ENCODE results near the gene IPO11. TPM values are rescaled to one million over a fixed set of nuclear protein-coding genes. Genes with fewer than 3 reads are reported as not detected.
"Not testable (repeated sequence)": the region's sequence is repeated elsewhere in the genome, so short reads cannot be mapped to it uniquely, and the experiment has no call there.

IPO11 gene
- total RNA-seq, 6 experiments from 2014 or later, result 33.4 to 43.3 (median 38.4) TPM

GRCh38 chr5:62616615-62617277 lies 204.2 kb downstream of the IPO11 start:
- H3K36me3 Mint-ChIP-seq (ENCODE audit: low read depth), result peaks cover 8% of the 10 kb centered on the region; the same call in 1 of the 2 replicates
- no peak overlapping the region for H3K4me3 Mint-ChIP-seq
- H3K4me1 Mint-ChIP-seq (ENCODE audit: low read depth), result peaks cover 13% of the 10 kb centered on the region
- DNase-seq, result no peak
- H3K27me3 Mint-ChIP-seq (ENCODE audit: insufficient read depth), result no peaks in the 10 kb centered on the region
- no peak overlapping the region for H3K27ac Mint-ChIP-seq
- H3K9me3 Mint-ChIP-seq, result no peaks in the 10 kb centered on the region
- TF ChIP-seq, protein P1, sequence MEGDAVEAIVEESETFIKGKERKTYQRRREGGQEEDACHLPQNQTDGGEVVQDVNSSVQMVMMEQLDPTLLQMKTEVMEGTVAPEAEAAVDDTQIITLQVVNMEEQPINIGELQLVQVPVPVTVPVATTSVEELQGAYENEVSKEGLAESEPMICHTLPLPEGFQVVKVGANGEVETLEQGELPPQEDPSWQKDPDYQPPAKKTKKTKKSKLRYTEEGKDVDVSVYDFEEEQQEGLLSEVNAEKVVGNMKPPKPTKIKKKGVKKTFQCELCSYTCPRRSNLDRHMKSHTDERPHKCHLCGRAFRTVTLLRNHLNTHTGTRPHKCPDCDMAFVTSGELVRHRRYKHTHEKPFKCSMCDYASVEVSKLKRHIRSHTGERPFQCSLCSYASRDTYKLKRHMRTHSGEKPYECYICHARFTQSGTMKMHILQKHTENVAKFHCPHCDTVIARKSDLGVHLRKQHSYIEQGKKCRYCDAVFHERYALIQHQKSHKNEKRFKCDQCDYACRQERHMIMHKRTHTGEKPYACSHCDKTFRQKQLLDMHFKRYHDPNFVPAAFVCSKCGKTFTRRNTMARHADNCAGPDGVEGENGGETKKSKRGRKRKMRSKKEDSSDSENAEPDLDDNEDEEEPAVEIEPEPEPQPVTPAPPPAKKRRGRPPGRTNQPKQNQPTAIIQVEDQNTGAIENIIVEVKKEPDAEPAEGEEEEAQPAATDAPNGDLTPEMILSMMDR (IDR thresholded peaks at IDR 0.05), result no peak

- no peaks in the 10 kb centered on the region for H3K9me3 Mint-ChIP-seq
Observed at GRCh38 chr5:62617943-62618342, 205.4 kb downstream of the IPO11 start.

DNA sequence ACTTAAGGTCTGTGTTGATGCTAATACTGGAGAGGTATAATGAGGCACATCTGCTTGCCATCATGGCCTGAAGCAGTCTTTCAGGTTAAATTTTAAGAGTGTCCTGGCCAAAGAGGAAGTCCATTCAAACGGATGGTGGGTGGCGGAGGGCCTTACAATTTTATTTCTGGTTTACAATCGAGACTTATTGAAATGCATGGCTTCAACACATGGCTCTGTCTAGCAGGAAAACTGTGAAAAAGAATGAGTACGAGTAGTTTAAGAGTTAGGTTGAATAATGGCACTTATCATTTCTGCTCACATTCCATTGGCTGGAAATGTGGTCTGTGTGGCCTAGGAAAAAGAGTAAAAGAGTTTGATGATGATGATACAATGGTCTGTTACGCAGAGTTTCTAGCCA lies 208.2 kb downstream of the IPO11 start:
- no peak for DNase-seq
- Mint-ChIP-seq H3K27me3 (ENCODE audit: insufficient read depth) (no peaks in the 10 kb centered on the region), H3K9me3 (no peaks in the 10 kb centered on the region), H3K4me3 (no peak overlapping the region), H3K4me1 (ENCODE audit: low read depth) (no peaks in the 10 kb centered on the region), H3K36me3 (ENCODE audit: low read depth) (no peaks in the 10 kb centered on the region), H3K27ac (no peak overlapping the region)
- TF ChIP-seq, protein P1 (IDR thresholded peaks at IDR 0.05), result no peak

More at GRCh38 chr5:62617943-62618342, 205.4 kb downstream of the IPO11 start:
- TF ChIP-seq, protein P1 (IDR thresholded peaks at IDR 0.05), result no peak
- no peak overlapping the region for H3K27ac Mint-ChIP-seq
- no peak overlapping the region for H3K4me3 Mint-ChIP-seq
- H3K27me3 Mint-ChIP-seq (ENCODE audit: insufficient read depth), result no peaks in the 10 kb centered on the region
- no peak for DNase-seq
- H3K4me1 Mint-ChIP-seq (ENCODE audit: low read depth), result peaks cover 13% of the 10 kb centered on the region
- peaks cover 8% of the 10 kb centered on the region; the same call in 1 of the 2 replicates for H3K36me3 Mint-ChIP-seq (ENCODE audit: low read depth)

DNA sequence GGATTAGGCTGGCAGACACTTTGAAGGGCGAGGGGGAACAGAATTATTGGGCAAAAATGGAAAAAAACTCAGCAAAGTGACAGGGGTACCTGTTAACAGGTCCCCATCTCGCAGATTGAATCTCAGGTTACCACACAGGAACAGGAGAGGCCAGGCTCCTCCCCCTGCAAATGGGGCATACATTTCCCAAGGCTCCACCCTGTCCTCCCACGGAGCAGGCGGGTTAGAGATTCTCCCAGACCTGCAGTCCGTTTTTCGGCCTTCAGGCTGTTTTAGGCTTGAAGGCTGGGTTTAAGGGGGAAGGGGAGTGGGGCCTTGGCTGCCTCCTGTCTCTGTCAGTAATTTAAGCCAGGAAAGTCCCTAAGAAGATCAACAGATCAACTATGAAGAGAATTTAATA lies 208.7 kb downstream of the IPO11 start:
- Mint-ChIP-seq H3K27me3 (ENCODE audit: insufficient read depth) (no peaks in the 10 kb centered on the region), H3K4me1 (ENCODE audit: low read depth) (no peaks in the 10 kb centered on the region), H3K9me3 (no peaks in the 10 kb centered on the region), H3K27ac (no peak overlapping the region), H3K4me3 (no peak overlapping the region), H3K36me3 (ENCODE audit: low read depth) (no peaks in the 10 kb centered on the region)
- TF ChIP-seq, protein P1 (IDR thresholded peaks at IDR 0.05), result no peak
- DNase-seq, result no peak

DNA sequence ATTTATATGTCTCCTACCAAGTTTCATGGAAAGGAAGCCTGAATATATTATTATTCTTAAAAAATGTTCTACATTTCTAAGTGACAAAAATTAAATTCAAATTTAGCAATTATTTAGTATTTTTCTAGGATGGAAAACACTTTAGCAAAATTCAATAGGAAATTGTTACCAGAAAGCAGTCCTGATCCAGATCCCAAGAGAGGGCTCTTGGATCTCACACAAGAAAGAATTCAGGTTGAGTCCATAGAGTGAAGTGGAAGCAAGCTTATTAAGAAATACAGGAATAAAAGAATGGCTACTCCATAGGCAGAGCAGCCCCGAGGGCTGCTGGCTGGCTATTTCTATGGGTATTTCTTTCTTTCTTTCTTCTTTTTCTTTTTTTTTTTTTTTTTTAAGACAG lies 210.7 kb downstream of the IPO11 start:
- TF ChIP-seq, protein P1 (IDR thresholded peaks at IDR 0.05), result no peak
- no peaks in the 10 kb centered on the region for H3K4me1 Mint-ChIP-seq (ENCODE audit: low read depth)
- H3K9me3 Mint-ChIP-seq, result no peaks in the 10 kb centered on the region
- no peak overlapping the region for H3K4me3 Mint-ChIP-seq
- no peaks in the 10 kb centered on the region for H3K36me3 Mint-ChIP-seq (ENCODE audit: low read depth)
- H3K27ac Mint-ChIP-seq, result no peak overlapping the region
- no peak for DNase-seq
- no peaks in the 10 kb centered on the region for H3K27me3 Mint-ChIP-seq (ENCODE audit: insufficient read depth)

DNA sequence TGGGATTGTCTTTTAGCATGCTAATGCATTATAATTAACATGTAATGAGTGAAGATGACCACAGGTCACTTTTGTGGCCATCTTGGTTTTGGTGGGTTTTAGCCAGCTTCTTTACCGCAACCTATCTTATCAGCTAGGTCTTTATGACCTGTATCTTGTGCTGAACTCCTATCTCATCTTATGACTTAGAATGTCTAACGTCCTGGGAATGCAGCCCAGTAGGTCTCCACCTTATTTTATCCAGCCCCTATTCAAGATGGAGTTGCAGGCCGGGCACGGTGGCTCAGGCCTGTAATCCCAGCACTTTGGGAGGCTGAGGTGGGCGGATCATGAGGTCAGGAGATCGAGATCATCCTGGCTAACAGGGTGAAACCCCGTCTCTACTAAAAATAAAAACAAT lies 211.9 kb downstream of the IPO11 start:
- H3K27ac Mint-ChIP-seq; H3K36me3 Mint-ChIP-seq (ENCODE audit: low read depth); H3K4me3 Mint-ChIP-seq: not testable (repeated sequence)

More for the DNA sequence above, 211.9 kb downstream of the IPO11 start:
- not testable (repeated sequence) for H3K27me3 Mint-ChIP-seq (ENCODE audit: insufficient read depth); H3K9me3 Mint-ChIP-seq; H3K4me1 Mint-ChIP-seq (ENCODE audit: low read depth); DNase-seq

Measured in HFFc6 (cell line).